ENCODE results near the gene ANO7.

Gene ANO7

DNA sequence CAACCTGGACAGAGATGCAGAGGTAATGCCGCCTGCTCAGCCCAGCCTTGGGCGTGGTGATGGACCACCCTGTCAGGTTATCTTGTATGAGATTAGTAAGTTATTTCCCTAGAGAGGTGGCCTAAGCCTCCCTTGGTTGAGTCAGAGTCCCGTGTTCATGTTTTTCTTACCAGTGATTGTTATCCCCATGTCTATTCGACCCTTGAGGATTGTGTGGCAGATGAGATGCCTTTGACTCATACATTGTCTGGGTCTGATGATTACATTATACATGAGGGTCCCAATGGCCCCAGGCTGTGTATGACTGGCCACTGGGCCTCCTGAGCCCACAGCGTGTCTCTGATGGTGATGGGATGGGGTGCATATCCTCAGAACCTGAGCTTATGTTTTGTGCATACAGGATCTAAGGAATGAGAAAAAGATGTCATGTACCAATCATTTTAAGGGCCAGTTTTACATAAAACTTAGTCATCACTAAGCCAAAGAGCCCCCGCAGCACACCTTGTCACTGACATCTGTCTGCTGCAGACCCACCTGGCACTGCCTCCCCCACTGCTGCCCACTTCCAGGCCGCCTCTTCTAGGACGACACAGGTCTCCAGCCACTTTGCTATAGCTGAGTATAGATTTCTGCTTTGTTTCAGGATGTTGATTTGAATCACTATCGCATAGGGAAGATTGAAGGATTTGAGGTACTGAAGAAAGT lies 30.5 kb upstream of the ANO7 start:
- DNase-seq, result no peak

DNA sequence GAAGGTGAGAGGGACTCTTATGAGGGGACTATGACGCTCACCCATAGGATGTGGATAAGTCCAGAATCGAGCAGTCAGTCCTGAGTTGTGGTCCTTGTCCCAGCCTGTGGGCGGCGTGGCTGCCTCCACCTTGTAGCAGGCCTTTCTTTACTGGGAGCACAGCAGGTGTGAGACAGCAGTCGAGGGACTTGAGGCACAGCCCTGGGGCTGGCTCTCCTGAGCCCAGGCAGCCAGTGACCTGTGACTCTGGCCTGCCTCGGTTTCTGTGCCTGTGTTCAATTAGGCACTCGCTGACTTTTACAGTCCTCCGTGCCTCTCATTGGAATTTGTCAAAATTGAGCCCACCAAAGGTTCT lies 30.0 kb upstream of the ANO7 start:
- no peak for DNase-seq

DNA sequence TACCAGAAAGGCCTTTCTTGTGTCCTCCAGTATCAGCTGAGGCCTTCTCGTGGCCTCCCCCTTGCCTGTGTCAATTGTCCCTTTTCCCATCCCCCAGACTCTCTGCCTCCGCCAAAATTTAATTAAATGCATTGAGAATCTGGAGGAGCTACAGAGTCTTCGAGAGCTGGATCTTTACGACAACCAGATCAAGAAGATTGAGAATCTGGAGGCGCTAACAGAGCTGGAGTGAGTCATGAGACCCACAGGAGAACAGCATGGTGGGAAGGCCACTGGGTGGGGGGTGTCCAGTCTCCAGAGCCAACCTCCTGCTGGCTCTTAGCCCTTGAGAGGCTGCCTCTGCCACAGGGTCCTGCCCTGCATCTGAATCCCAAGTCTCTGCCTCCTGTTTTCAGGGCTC lies 29.4 kb upstream of the ANO7 start:
- no peak for DNase-seq

DNA sequence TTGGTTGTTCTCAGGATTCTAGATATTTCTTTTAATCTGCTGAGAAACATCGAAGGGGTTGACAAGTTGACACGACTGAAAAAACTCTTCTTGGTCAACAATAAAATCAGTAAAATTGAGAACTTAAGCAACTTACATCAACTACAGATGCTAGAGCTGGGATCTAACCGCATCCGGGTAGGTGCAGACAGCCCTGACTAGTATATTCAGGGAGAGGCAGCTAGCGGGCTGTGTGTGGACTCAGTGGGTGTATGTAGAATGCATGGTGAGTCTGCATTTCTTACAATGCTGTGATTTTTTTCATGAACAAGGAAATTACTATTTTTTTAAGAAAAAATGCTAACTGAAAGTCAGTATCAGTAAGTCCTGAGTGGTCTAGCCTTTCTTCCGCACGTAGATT lies 28.2 kb upstream of the ANO7 start:
- DNase-seq, result no peak

GRCh38 chr2:241161646-241162281 lies 26.7 kb upstream of the ANO7 start:
- DNase-seq, result no peak

- DNase-seq, result no peak
Observed at GRCh38 chr2:241163601-241164118, 24.8 kb upstream of the ANO7 start.

- no peak for DNase-seq
Observed at GRCh38 chr2:241168366-241168765, 20.1 kb upstream of the ANO7 start.

DNA sequence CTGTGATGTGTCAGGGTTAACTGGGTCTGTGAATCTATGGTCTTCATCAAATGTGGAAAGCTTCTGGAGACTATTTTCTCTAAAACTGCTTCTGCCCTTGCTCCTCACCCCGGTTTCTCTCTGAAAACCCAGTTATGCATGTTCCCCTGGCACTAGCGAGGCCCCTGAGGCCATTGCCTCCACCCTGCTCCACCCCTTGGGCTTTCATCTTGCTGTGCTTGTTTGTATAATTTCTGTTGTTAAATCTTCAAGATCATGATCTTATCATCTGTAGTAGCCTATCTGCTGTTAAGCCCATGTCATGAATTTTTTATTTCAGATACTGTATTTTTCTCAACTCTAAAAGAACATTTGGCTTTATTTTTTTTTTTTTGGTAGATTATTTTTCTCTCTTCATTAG lies 14.9 kb upstream of the ANO7 start:
- no peak for DNase-seq

- no peak for DNase-seq
Observed at GRCh38 chr2:241177526-241178334, 10.7 kb upstream of the ANO7 start.

DNA sequence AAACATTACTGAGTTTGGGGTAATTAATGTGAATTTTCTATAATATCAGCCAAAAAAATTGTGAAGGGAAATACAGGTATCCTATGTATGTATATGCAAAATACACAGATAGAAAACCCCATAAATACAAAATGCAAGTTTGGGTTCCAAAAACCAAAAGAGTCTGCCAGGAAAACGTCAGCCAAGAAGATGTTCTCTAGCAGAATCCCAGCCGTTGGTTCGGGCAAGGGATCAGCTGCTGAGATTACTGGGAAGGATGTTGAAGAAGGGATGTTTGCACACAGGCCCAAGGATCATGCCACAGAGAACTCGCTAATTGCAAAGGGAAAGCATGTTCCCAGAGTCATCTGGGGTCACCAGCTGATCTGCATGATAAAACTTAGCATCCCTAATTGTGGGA lies 9.5 kb upstream of the ANO7 start:
- DNase-seq, result no peak

DNA sequence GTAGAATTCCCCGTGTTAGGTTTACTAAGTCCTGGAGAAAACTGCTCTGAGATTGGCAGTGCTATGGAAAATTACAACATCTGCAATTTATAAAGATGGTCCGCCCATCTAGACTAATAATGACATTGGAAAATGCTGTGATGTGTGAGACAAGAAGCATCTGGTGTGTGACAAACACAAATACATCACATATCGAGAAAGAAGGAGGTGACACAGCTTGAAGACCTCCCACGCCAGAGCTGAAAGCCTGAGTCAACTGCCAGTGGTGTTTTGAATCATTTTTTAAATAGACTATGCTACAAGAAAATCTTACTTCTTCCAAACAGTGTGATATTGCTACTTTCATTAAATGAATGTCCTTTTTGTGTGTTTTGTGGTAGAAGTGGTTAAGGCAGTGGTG lies 8.6 kb upstream of the ANO7 start:
- no peak for DNase-seq

DNA sequence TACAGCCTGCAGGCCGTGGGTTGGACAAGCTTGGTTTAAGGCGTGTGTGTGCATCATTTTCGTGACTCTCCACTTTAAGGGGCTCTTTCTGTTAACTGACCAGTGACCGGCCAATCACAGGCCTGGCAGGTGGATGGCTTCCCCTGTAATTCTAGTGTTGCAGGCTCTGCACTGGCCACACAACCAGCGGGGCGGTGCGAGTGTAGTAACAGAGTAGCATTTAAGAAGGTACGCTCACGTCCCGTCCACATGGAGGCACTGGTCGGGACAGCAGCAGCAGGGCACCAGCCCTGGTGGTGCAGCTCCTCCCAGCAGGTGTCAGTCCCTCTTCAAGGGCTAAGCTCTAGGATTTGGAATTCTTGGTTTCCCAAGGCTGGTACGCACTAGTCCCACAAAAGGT lies 8.0 kb upstream of the ANO7 start:
- DNase-seq, result no peak

DNA sequence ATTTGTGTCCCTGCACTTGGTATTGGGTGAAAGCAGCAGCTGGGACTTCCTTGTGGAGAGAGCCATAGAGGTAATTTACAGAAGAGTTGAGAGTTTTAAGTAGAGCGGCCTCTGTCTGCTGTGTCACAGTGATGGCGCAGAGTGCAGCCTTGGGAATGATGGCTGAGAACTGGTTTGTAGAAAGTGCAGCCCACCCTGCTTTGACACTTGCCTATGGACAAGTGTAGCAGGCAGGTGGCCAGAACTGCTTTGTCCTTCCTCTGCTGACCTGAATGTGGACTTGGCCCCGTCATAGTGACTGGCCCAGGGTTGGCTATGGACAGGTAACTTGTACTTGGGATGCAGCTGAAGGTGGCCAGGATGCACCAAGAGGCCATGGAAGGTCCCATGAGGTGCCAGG lies 6.4 kb upstream of the ANO7 start:
- DNase-seq, result no peak

- no peak for DNase-seq
Observed at GRCh38 chr2:241182531-241183133, 5.8 kb upstream of the ANO7 start.

GRCh38 chr2:241183221-241183620 lies 5.3 kb upstream of the ANO7 start:
- DNase-seq, result no peak

DNA sequence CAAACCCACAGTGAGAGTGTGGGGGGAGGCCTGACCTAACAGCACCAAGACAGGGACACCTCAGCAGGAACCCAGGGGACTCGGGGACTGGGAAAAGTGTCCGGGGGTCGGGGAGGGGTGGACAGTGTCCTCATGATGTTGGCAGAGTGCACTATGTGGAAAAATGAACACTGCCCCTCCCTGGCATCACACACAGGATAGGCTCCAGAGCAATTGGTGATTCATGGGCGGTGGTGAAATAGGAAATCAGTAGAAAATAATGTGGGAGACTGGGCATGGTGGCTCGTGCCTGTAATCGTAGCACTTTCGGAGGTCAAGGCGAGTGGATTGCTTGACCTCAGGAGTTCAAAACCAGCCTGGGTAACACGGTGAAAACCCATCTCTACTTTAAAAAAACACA lies 3.6 kb upstream of the ANO7 start:
- DNase-seq, result no peak

GRCh38 chr2:241185961-241186360 lies 2.5 kb upstream of the ANO7 start:
- no peak for DNase-seq

DNA sequence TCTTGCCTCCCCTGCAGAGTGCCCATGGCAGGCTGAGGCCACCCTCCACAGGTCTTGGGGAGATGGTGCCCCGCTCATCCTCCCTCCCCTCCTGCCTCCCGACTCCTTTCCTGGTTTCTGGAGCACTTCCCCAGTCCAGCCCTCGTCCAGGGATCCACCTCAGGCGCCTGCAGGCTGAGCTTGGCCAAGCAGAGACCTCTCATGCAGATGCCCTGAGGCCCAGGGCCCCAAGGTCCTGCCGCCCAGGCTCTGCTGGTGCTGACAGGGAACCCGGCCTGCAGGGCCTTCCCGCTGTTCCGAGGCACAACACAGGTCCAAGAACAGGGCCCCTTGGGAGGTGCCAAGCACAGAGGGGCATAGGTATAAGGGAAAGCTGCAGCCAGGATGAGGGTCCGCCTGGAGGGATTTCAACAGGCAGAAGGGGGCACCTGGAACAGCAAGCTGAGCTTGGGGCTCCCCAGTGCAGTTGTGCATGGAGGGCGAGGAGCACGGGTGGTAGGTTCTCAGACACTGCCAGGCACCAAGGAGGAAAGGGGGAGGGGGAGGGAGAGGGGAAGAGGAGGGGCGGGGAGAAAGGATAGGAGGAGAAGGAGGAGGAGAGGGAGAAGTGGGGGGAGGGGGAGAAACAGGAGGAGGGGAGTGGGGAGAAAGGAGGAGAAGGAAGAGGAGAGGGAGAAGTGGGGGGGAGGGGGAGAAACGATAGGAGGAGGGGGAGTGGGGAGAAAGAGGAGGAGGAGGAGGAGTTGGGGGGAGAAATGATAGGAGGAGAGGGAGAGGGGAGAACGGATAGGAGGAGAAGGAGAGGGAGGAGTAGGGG lies 1.2 kb upstream of the ANO7 start:
- no peak for DNase-seq

- no peak for DNase-seq
Observed at GRCh38 chr2:241187918-241188234, 601 bp upstream of the ANO7 start.

- DNase-seq, result no peak
Observed at GRCh38 chr2:241189093-241189855, 797 bp downstream of the ANO7 start.

DNA sequence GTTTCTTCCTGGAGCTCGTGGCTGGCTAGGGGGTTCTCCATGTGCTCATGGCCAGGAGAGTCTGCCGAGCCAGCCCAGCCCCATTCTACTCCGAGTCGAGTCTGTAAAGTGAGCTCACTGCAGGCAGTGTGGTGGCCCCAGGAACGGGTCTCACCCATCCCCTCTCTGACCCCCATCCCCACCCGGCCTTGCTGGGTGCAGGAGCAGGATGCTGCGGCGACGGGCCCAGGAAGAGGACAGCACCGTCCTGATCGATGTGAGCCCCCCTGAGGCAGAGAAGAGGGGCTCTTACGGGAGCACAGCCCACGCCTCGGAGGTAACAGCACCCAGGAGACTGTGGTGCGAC lies 1.4 kb downstream of the ANO7 start:
- no peak for DNase-seq

GRCh38 chr2:241190291-241190981 lies 2.0 kb downstream of the ANO7 start:
- DNase-seq, result no peak

All from activated T-cell treated with anti-CD3 and anti-CD28 coated beads, Interleukin-2, amount 50 U/mL, for 1 hour (primary cell).